Glomerular endothelial cell (primary cell): ENCODE measurements around the gene WDR93. TPM values are rescaled to one million over a fixed set of nuclear protein-coding genes. Genes with fewer than 3 reads are reported as not detected.

Source experiments
- DNase-seq: peaks from one replicate; pipeline ENCODE4 v3.0.0-alpha.2; 2011; ENCODE audit warnings: low read depth, low spot score; ENCODE audit errors: extremely low read depth
- total RNA-seq: library from RNA; depleted of rRNA; stranded (reverse); fragments of >200 nt; gene quantifications from 2 replicates; pipeline ENCODE4 v1.2.3, GENCODE V29; 2015

Gene WDR93
- not detected in 2 replicates for total RNA-seq

DNA sequence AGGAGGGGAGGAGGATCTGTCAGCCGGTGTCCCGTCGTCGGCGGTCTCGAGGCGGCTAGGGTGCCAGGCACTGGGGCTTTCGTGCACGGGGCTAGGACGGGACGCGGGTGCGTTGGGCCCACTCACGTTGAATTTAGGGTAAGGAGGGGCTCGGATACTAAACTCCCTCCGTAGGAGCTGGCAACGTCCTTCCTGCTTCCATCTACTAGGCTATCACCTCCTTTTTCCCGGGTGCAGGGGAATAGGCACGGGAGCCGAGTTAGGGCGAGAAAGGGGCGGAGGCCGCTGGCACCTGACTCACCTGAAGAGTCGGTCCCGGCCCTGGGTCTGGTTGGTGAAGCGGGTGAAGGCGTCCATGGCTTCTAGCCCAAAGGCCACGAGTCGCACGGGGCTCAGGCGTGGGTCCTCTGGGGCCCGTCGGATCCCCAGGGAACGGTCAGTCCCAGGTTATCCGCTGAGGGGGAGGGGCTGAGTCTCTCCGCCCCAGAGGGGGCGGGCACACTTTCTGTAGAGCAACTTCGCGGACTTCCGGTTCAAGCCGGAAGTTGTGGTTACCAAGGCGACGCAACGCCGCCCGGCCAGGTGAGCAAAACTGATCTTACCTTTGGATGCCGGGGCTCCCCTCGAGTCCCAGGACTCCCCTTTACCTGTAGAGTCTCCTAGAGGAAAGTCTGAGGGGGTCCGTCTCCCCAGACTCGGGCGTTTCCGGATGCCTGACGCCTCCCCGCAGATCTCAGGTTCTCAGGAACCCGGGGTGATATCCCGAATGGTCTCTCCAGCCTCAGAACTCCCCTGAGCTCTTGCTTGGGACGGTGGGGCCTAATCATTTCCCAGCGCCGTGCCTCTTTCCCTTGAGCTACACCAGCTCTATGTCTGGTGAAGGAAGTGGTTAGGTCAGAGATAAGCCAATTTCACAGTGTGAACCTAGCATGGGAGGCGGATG lies at the start of gene WDR93, which contains the start of gene PEX11A:
TSS of gene WDR93 (plus strand) at position 536 of the 943 bp plus-strand sequence. CDS start 10,936 bp downstream, outside the sequence.
TSS of gene PEX11A (minus strand) at position 479 of the 943 bp plus-strand sequence. CDS start at position 357, 122 bp downstream.
- DNase-seq, result no peak

DNA sequence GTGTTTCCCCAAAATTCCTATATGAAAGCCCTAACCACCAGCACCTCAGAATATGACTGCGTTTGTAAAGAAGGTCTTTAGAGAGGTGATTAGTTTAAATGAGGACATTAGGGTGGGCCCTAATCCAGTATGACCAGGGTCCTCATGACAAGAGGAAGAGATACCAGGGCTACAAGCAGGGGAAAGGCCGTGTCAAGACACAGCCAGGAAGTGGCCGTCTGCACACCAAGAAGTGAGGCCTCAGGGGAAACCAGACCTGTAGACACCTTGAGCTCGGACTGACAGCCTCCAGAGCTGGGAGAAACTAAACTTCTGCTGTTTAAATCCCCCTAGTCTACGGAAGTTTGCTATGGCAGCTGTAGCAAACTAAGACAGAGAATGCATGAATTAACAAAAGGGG lies 49.6 kb upstream of the WDR93 start:
- DNase-seq, result no peak

DNA sequence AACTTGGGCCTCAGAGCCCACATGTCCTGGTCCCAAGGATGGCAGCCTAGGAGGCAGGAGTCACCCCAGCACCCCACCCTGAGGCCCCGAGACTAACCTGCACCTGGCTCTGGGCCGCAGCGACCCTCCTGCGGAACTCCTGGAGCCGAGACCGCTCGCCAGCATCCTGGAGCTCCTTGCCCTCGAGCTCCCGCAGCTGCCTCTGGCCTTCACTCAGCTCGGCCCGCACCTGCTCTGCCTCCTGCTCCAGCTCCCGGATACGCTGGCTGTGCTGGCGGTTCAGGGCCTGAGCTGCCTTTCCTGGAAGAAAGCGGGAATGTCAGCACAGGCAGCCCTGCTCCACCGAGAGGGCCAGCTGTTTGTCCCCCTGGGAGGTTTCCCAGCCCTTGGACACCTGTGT lies 48.5 kb upstream of the WDR93 start:
- DNase-seq, result no peak

DNA sequence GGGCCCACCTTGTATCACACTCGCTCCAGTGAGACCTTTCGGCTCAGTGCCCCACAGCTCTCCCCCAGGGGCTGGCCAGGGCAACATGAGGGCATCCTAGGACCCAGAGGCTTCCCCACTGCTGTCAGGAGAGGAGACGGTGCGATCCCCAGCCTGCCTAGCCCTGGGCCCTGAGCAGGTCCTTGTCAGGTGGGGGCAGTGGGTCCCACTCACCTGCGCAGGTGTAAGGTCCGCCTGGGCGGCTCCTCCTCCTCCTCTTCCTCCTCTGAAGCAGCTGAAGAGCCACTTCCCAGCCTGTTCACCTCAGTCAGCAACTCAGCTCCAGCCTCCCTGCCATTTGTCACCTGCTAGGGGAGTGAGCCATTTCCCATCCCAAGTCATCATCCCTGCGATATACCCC lies 44.9 kb upstream of the WDR93 start:
- no peak for DNase-seq

DNA sequence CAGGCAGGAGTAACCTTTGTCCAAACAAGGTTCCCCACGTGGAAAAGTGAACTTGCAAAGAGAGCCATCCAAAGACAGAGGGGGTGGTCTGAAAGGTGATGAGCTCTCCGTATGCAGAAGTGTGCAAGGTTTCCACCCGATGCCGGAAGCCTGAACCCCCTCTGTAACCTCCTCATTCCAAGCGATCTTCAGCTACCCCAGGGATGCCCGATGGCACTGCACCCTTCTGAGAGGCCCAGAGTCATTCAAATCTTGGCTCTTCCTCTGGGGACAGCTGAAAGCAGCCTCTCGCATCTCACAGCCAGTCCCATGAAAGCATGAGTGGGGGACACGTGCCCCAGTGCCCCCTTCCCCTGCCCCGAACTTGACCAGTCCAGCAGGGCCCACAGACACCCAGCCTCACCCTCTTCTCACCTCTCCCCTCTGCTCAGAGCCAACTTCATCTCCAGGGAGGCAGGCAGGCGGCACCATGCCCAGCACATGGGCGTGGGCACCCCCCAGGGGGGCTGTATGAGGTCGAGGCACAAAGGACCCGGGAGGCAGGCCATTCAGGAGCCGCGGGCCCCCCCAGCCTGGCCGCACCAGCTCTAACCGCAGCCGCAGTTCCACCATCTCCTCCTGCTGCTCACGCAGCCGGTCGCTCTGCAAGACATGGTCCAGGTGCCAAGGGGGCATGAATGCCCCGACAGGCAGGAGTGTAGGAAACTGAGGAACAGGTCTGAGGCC lies 44.0 kb upstream of the WDR93 start:
- no peak for DNase-seq

DNA sequence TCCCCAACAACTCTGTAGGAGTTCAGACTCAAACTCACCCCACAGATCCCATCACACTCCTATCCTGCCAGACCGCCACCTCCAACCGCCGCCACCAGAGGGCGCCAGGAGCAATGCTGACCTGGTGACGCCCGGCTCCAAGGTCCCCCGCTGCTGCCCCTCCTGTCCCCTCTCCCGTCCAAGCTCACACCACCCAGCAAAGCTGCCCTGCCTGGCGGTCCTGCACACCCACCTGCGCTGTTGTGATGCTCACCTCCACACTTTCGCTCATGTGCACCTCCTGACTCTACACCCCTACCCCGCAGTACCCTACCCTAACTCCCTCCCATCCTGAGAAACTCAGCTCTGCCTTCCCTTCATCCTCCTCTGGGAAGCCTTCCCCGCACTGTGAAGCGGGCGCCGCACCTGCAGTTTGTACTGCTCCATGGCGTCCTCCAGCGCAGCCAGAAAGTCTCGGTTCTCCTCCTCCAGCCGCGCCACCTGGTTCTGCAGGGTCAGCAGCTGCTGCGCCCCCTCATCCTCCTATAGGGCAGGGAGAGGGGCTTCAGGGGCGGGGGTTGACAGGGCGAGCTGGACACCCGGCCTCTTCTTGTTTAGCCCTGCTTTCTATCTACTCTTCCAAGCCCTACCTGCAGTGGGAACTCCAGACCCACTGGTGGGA lies 43.3 kb upstream of the WDR93 start:
- no peak for DNase-seq

DNA sequence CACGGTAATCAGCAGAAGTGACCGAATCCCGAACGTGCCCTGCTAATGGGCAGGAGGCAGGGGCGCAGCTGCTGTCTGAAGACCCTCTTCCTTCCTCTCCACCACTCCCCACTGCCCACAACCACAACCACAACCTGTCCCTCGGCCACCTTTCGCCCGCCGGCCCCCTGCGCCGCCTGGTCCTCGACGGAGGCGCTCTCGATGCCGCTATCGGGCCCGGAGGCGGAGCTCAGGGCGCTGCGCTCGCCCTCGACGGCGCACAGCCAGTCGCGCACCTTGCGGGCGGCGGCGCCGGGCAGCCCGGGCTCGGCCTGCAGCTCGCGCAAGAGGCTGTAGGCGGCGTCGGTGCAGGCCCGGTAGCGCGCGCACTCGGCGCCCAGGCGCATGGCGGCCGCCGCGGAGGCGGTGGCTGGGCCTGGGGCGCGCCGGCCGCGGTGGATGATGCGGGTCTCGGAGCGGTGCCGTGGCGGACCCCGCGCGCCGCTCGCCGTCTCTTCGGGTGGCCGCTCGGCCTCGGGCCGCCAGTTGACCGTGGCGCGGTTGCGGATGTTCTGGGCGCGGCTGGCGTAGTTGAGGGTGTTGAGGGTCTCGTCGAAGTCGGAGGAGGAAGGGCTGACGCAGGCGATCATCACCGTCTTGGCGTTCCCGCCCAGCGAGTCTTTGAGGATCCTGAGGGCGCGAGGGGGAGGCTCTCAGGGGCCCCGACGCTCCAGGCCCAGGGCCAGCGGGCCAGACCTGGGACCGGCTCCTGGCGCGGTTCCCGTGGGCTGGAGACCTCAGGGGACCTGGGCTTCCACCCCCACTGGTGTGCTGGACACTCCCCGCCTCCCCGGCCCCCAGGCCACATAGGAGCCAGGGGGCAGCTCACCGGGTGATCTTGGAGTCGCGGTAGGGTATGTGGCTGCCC lies 42.3 kb upstream of the WDR93 start:
- no peak for DNase-seq

DNA sequence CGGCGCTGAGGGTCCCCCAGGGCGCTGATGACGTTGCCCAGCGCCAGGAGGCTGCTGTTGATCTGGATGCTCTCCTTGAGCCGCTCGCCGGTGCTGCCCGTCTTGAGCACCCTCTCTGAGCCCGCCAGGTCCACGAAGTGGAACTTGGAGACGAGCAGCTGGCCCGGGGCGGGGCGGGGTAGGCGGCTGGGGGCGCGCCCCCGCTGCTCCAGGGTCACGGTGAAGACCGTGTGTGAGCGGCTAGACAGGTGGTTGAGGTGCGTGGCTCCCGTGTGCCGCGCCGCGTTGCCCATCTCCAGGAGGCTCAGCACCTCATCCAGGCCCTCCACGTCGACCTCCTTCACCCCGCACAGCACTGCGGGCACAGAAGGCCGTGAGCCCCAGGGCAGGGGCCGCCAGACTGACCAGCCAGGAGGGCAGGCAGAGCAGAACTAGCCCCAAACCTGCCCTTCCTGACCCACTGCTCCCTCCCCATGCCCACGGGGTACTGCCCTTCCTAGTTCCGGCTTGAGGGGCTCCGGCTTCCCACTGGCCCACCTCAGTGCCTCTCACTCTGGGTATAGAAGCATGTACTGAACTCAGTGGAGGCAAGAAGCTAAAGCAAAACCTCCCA lies 41.5 kb upstream of the WDR93 start:
- DNase-seq, result no peak

DNA sequence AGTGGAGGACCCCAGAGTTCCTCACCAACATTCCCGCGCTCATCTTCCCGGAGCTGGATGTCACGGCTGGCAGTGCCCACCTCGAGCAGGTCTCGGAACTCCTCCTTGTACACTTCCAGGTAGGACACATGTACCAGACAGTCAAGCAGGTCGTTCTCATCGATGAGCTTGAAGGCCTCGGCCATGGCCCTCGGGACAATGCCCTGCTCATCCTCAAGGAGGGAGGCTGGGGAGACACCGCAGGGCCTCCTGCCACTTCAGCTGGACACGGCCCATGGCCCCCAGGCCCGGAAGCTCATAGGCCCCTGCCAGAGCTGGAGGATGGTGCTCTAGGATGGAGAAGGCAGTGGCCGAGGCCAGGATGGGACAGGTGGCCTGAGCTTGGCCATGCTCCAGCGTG lies 40.9 kb upstream of the WDR93 start:
- no peak for DNase-seq

DNA sequence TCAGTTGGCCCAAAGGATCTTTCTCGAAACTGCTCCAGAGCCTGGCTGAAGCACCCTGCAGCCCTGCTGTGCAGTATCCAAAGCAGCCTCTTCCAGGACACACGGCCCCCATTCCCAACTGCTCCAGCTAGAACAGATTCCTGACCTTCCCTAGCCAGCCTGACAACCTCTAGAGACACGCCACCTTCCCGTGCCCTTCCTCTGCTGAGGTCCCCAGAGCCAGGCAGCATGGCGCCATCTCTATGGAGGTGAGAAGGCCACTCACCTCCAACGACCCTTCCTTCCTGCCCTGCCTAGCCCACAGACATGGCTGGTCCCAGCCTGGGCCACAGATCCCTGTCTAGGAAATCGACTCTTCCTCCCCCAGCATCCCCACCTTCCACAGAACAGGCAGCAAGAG lies 38.5 kb upstream of the WDR93 start:
- no peak for DNase-seq

DNA sequence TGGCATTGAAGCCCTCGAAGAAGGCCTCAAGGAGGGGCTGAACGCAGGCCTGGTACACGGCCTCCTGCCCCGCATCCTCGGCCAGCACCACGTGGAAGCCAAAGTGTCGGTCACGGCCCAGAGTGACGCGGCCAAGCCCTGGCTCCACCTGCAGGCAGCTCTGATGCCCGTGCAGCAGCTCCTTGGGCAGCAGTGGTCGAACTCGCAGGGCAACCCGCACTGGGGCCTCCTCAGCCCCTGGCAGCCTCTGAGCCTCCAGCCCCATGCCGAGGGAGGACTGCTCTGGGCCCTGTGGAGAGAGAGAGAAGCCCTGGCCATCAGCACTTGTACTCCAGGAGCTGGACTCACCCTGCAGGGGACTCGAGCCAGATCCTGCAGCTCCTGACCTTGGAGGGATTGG lies 37.9 kb upstream of the WDR93 start:
- DNase-seq, result no peak

DNA sequence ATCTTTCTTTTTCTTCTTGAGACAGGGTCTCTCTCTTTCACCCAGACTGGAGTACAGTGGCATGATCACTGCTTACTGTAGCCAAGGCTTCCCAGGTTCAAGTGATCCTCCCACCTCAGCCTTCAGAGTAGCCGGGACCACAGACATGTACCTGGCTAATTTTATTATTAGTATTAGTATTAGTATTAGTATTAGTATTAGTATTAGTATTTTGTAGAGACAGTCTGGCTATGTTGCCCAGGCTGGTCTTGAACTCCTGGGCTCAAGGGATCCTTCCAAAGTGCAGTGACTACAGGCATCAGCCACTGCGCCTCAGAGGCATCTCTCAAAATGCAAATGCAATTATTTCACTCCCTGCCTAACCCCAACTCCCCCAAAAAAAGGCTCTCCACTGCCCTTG lies 37.0 kb upstream of the WDR93 start:
- DNase-seq, result no peak

DNA sequence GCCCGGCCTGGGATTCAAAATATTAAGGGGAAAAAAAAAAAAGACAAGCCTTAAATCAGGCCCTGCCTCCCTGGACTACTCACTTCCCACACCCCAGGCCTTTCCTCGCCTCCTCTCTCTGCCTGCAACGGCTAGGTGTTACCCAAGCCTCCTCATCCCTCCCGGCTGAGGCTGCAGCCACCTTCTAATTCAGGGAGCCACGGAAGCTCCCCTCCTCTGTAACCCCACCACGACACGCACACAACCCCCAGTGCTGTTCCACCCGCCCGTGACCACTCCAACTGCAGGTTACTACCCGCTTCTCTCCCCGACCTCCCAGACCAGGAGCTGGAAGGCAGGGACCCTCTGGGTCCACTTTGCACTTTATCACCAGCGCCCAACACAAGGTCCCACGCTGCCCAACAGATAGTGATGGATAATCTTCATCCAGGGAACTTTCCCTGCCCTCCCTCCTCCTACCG lies 36.3 kb upstream of the WDR93 start:
- DNase-seq, result no peak

DNA sequence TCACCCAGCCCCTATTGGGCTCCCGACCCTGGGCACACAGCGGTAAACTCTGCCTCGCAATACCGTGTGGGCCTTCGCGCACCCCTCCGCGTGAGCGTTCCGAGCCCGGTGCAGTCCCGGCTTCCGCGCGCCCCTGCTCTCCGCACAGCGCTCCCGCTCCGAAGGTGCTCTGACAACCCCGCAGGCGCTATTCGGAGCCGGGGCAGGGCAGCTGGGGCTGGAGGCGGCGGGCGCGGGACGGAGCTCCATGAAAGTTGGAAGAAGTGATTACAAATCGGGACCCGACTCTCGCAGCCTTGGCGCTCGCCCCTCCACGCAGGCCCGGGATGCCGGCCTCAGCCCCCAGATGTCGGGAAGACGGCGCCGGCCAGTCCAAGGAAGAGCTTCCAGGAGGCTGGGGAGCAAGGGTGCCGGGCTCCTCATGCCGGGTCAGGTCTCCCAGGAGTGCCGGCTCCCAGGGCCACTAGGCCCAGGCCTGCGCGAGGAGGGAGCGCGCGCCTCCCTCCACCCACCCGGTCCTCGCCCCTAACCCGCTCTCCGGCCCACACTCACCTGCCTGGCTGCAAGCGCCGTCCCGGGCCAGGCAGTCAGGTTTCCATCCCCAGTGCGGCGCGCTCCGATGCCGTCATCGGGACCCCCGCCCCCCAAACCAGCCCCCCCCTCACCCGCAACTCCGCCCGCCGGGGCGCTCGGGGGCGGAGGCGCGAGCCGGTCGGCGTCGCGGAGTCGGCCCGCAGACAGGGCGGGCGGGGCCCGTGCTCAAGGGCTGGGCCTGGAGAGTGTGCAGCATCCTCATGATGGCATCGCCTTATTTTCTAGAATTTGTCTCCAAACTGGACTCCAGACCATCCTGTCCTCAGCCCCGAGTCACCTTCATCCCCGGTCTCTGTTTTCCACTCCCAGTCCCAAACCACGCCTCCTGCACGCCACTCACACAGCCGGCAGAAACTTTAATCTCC lies 35.5 kb upstream of the WDR93 start, which contains the start of gene KIF7:
TSS of gene KIF7 (minus strand) at position 621 of the 959 bp plus-strand sequence. CDS start 2,537 bp downstream, outside the sequence.
- DNase-seq, result no peak

DNA sequence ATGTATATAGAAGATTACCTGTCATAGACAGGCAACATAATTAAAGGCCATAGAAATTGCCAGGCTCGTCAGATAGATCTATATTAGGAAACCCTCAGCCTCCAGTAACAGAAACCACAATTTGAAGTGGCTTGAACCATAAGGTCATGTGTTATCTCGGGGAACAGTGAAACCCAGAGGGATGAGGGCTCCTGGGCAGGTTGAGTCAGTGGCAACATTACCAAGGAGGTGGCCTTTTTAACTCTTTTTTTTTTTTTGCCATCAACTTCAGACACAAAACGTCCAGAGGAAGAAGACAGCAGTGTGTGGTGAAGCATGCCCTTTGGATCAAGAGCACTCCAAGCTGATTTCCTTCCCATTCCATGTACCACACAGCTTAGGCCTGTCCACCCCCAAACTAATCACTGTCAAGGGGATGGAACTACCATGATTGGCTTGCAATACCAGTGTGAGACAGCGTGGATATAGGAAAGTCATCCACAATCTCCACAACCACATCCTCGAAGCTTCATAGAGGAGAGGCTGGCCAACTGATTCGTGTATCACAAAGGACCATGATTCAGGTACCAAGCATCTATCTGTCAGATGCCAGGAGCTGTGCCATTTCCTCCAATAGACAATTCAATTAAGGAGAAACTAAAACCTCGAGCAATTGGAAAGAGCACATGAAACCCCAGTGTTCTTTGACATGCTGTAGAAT lies 34.3 kb upstream of the WDR93 start:
- DNase-seq, result no peak

DNA sequence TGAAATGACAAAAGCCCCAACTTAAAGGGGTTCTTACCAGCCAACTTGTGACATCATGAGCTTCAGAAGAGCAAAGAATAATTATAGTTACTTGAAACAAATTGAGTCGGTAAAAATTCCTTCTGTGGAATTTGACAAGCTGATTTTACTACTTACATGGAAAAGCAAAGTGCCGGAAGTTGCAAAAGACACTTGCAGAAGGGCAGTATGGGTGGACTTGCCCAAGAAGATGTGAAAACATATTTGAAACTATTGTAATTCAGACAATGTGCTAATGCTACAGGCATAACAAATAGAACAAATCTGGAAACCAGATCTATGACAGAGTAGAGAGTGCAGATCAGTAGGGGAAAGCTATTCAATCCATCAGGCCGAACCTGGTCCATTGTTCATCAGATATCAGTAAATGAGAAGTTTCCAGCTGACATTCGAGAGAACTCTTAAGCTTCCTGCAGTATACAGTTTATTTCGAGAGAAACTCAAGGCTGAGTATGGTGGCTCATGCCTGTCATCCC lies 32.9 kb upstream of the WDR93 start:
- no peak for DNase-seq

DNA sequence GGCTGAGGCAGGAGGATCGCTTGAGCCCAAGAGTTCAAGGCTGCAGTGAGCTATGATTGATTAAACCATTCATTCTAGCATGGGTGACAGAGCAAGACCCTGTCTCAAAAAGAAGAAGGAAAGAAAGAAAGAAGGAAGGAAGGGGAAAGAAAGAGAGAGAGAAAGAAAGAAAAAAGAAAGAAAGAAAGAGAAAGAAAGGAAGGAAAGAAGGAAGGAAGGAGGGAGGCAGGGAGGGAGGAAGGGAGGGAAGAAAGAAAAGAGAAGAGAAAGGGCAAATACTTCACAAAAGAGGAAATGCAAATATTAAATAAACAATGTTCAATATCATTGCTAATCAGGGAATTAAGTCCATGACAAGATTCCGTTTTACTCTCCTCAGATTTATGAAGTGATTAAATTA lies 31.3 kb upstream of the WDR93 start:
- DNase-seq, result no peak

DNA sequence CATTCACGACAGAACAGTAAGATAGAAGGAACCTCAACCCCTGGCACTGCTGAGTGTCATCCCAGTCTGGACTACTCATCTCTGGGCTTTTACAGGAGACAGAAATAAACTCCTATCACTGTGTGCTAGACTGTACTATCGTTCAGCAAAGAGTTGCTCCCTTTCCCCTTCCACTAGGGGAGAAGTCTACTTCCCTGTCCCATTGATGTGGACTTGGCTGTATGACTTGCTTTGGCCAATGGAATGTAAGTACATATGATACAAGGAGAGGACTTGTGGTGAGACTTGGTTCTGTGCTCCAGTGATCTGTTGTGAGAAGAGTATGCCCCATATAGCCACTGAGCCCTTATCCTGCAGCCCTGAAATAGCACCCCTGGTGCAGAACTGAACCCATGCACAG lies 30.1 kb upstream of the WDR93 start:
- no peak for DNase-seq
